Activated T-cell treated with anti-CD3 and anti-CD28 coated beads, Interleukin-2, amount 50 U/mL, for 72 hours (primary cell): ENCODE results near the gene SORD. TPM values are rescaled to one million over a fixed set of nuclear protein-coding genes. Genes with fewer than 3 reads are reported as not detected.

Source experiments
- ATAC-seq, 2 donors: fragments of 150-1000 bp; cut with Tn5 transposase; replicated peaks in 1 of 2; 2 replicates each; pipeline ENCODE4 v1.10.0; 2021; ENCODE audit warnings: moderate library complexity in 2 of 2, mild to moderate bottlenecking in 1 of 2
- DNase-seq, 2 donors: peaks; one replicate each; pipeline ENCODE4 v3.0.0; 2021 to 2022; ENCODE audit warnings: mixed read lengths in 1 of 2
- H3K27ac Mint-ChIP-seq: one replicate; pipeline ENCODE4 v1.8.0; 2022; ENCODE audit warnings: mild to moderate bottlenecking, moderate library complexity, mixed read lengths
- H3K27me3 Mint-ChIP-seq: one replicate; pipeline ENCODE4 v1.8.0; 2022; ENCODE audit warnings: low read depth, mixed read lengths
- H3K36me3 Mint-ChIP-seq, 2 donors: one replicate each; pipeline ENCODE4 v1.8.0; 2022; ENCODE audit warnings: mixed read lengths in 2 of 2, mild to moderate bottlenecking in 1 of 2; ENCODE audit not compliant: insufficient read depth in 2 of 2
- H3K4me1 Mint-ChIP-seq: one replicate; pipeline ENCODE4 v1.8.0; 2022; ENCODE audit warnings: low read depth, mixed read lengths
- H3K4me3 Mint-ChIP-seq, 2 donors: one replicate each; pipeline ENCODE4 v1.8.0; 2022; ENCODE audit warnings: mild to moderate bottlenecking in 2 of 2, mixed read lengths in 2 of 2, moderate library complexity in 2 of 2
- H3K9me3 Mint-ChIP-seq, 2 donors: one replicate each; pipeline ENCODE4 v1.8.0; 2022; ENCODE audit warnings: mixed read lengths in 2 of 2
- total RNA-seq, 2 donors: library from RNA; stranded (reverse); gene quantifications; one replicate each; pipeline ENCODE4 v1.2.3, GENCODE V29; 2022

The SORD gene
- total RNA-seq, 2 donors from 2014 or later = 10.0 to 17.6 TPM

DNA sequence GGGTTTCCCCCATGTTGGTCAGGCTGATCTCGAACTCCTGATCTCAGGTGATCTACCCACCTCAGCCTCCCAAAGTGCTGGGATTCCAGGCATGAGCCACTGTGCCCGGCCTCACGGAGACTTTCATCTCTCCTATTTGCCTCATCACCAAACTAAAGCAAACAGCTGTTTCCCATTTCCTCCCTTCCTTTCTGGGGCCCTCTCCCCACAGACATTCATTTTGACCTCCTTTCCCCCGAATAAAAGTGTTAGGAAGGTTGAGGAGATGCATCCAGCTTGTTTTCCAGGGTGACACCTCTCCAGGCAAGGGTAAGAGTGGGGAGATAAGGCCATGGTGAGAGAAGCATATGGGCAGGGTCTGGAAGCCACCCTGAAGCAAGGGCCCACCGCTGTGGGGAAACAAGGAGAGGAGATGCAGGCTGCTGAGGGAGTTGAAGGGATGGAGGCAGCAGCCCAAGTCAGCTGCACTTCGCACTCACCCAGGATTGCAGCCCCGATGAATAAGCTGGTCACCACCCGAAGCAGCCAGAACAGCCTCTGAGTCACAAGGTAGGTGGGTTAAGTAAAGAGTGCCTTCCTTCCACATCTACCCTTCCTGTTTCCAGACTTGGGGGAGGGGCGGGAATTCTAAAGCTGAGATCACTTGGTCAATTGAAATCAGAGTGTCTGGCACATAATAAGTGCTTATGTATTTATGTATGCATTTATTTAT, 98.9 kb downstream of the SORD start:
- Mint-ChIP-seq H3K4me1 (peaks cover 14% of the 10 kb centered on the region), H3K27me3 (peaks cover 60% of the 10 kb centered on the region), H3K27ac (no peak overlapping the region), H3K9me3 (no peaks in the 10 kb centered on the region), H3K36me3 (peaks cover 0 to 1% of the 10 kb centered on the region in 2 donors), H3K4me3 (no peak overlapping the region)
- ATAC-seq (no peak), DNase-seq (no peak)

- H3K4me1 Mint-ChIP-seq = peaks cover 7% of the 10 kb centered on the region
- ATAC-seq (no peak), DNase-seq (no peak)
- no peak overlapping the region for H3K27ac Mint-ChIP-seq
- no peak overlapping the region for H3K4me3 Mint-ChIP-seq
- peaks cover 56% of the 10 kb centered on the region for H3K27me3 Mint-ChIP-seq
- H3K9me3 Mint-ChIP-seq = no peaks in the 10 kb centered on the region
- peaks cover 0 to 1% of the 10 kb centered on the region in 2 donors for H3K36me3 Mint-ChIP-seq
These were observed 99.7 kb downstream of the SORD start for GRCh38 chr15:45122719-45123118.

- no peak for DNase-seq
- Mint-ChIP-seq H3K36me3 (no peaks in the 10 kb centered on the region), H3K4me3 (no peak overlapping the region), H3K27ac (no peak overlapping the region), H3K27me3 (peaks cover 56% of the 10 kb centered on the region), H3K4me1 (peaks cover under 1% of the 10 kb centered on the region), H3K9me3 (no peaks in the 10 kb centered on the region)
- no peak for ATAC-seq
These were observed 100.4 kb downstream of the SORD start for GRCh38 chr15:45123397-45123796.

DNA sequence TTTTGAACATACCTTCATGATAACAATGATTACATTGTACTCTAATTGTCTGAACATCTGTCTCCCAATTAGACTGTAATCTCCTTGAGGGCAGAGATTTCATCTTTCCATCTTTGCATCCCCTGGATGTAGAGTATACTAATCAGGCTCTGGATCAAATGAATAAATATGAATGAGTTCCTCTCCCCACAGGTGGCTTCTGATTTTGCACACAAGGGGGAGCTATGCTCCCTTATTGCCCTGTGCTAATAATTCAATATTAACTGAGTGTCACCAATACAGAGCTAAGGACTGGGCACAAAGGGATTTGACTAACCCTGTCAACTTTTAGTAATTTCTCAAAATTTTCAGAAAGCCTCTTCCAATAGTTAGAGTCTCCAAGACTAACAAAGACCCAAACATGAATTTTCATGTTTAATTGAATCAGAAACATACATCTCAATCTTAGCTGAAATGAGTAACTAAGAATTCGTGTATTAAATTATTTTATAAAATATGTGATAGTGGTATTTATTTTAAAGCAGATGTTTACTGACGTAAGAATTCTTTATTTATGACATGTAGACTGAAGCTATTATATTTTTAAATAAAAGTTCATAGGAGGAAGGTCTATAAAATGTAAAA, 103.7 kb downstream of the SORD start:
- H3K36me3 Mint-ChIP-seq = peaks cover 0 to 1% of the 10 kb centered on the region in 2 donors
- peaks cover 66% of the 10 kb centered on the region for H3K27me3 Mint-ChIP-seq
- no peak for DNase-seq
- no peaks in the 10 kb centered on the region for H3K4me1 Mint-ChIP-seq
- ATAC-seq = no peak
- no peak overlapping the region for H3K4me3 Mint-ChIP-seq
- H3K27ac Mint-ChIP-seq = no peak overlapping the region
- H3K9me3 Mint-ChIP-seq = no peaks in the 10 kb centered on the region

Other genes starting within 250 kb of the SORD start
- not detected for gene TERB2, start 66.5 kb upstream of the SORD start, total RNA-seq
- gene DUOX2, start 91.0 kb downstream of the SORD start, total RNA-seq = under 1 TPM; 0.14 to 0.31 TPM
- gene DUOXA2, start 91.1 kb downstream of the SORD start, total RNA-seq = not detected
- gene DUOXA1, start 106.7 kb downstream of the SORD start, total RNA-seq = under 1 TPM; 0.46 to 0.65 TPM
- under 1 TPM; 0.34 to 0.95 TPM for gene DUOX1, start 106.8 kb downstream of the SORD start, total RNA-seq
- gene SHF, start 164.8 kb downstream of the SORD start, total RNA-seq = 10 to 100 TPM; 11.7 to 16.8 TPM
- gene SLC28A2, start 229.0 kb downstream of the SORD start, total RNA-seq = not detected